ENCODE measurements around the gene LRRC23. TPM values are rescaled to one million over a fixed set of nuclear protein-coding genes. Genes with fewer than 3 reads are reported as not detected.

The LRRC23 gene
- total and polyA plus RNA-seq, 3 donors from 2014 or later: 32.7 to 112 (median 33.9) TPM

- intact Hi-C loops (cut with DNase I; ENCODE audit: low total_unique reads): no loop called here
- H3K9me3 ChIP-seq: no peaks in the 10 kb centered on the region
- H3K4me1 ChIP-seq: peaks cover 40% of the 10 kb centered on the region
- TF ChIP-seq POLR2A (IDR thresholded peaks at IDR 0.05): no peak
- TF ChIP-seq CTCF (IDR thresholded peaks at IDR 0.05): no peak
- no peak overlapping the region for H3K4me3 ChIP-seq
- H3K27ac ChIP-seq: peak overlapping the region; percentile 90 to 98
- H3K36me3 ChIP-seq (ENCODE audit: low read depth, missing control alignments): no peaks in the 10 kb centered on the region
- no peaks in the 10 kb centered on the region for H3K27me3 ChIP-seq
- WGBS, 2 donors: 13 to 19% methylated on average over 1 of the region's 1 CpG
- DNase-seq: no peak
Measured at GRCh38 chr12:6925239-6925539, 20.6 kb downstream of the LRRC23 start.

GRCh38 chr12:6925540-6926279, 21.1 kb downstream of the LRRC23 start:
- no peak for TF ChIP-seq POLR2A (IDR thresholded peaks at IDR 0.05)
- peak in 1 of 3 experiments; percentile 37 for TF ChIP-seq CTCF (IDR thresholded peaks at IDR 0.05)
- intact Hi-C loops (cut with DNase I; ENCODE audit: low total_unique reads): no loop called here
- Histone ChIP-seq H3K27ac (peak overlapping the region; percentile 90 to 98), H3K4me1 (peaks cover 40% of the 10 kb centered on the region), H3K36me3 (ENCODE audit: low read depth, missing control alignments) (no peaks in the 10 kb centered on the region), H3K4me3 (peak overlapping the region in 1 of 2 donors; percentile 87), H3K27me3 (no peaks in the 10 kb centered on the region), H3K9me3 (no peaks in the 10 kb centered on the region)
- peak; percentile 75 for DNase-seq
- 23 to 43% methylated on average over 8 of the region's 8 CpGs for WGBS, 2 donors

- peaks cover 45% of the 10 kb centered on the region for H3K4me1 ChIP-seq
- intact Hi-C loops (cut with DNase I; ENCODE audit: low total_unique reads): no loop called here
- no peaks in the 10 kb centered on the region for H3K9me3 ChIP-seq
- H3K4me3 ChIP-seq: peak within 1 kb of the TSS; percentile 70 to 87
- TF ChIP-seq POLR2A (IDR thresholded peaks at IDR 0.05) (no peak), CTCF (IDR thresholded peaks at IDR 0.05) (no peak)
- peak within 1 kb of the TSS; percentile 90 to 98 for H3K27ac ChIP-seq
- WGBS, 2 donors: 1% methylated on average over 28 to 58 of the region's 66 CpGs
- H3K36me3 ChIP-seq (ENCODE audit: low read depth, missing control alignments): no peaks in the 10 kb centered on the region
- peak; percentile 89 for DNase-seq
- no peaks in the 10 kb centered on the region for H3K27me3 ChIP-seq
Measured at GRCh38 chr12:6927379-6928021, 22.9 kb downstream of the LRRC23 start, which contains the start of gene ATN1. TSS of gene ATN1 (plus strand) at chr12:6927959. CDS start at chr12:6934002, 6,043 bp downstream.

GRCh38 chr12:6928022-6928702, 23.5 kb downstream of the LRRC23 start:
- 1% methylated on average over 23 to 56 of the region's 79 CpGs for WGBS, 2 donors
- Histone ChIP-seq H3K4me1 (peaks cover 45% of the 10 kb centered on the region), H3K27me3 (no peaks in the 10 kb centered on the region), H3K9me3 (no peaks in the 10 kb centered on the region), H3K4me3 (peak overlapping the region; percentile 70 to 87), H3K27ac (peak overlapping the region; percentile 86 to 98), H3K36me3 (ENCODE audit: low read depth, missing control alignments) (no peaks in the 10 kb centered on the region)
- no peak for TF ChIP-seq POLR2A (IDR thresholded peaks at IDR 0.05)
- TF ChIP-seq CTCF (IDR thresholded peaks at IDR 0.05): no peak
- intact Hi-C loops (cut with DNase I; ENCODE audit: low total_unique reads): no loop called here
- DNase-seq: no peak
